GM19463 (cell line): ENCODE measurements around the gene CHD3.
"Not testable (repeated sequence)": the region's sequence is repeated elsewhere in the genome, so short reads cannot be mapped to it uniquely, and the experiment has no call there.

Experiments used
- ATAC-seq: cut with Tn5 transposase; IDR thresholded peaks from one replicate; pipeline ENCODE4 v1.9.1; 2021; ENCODE audit warnings: mild to moderate bottlenecking, moderate library complexity; ENCODE audit not compliant: unreplicated experiment

Gene CHD3

DNA sequence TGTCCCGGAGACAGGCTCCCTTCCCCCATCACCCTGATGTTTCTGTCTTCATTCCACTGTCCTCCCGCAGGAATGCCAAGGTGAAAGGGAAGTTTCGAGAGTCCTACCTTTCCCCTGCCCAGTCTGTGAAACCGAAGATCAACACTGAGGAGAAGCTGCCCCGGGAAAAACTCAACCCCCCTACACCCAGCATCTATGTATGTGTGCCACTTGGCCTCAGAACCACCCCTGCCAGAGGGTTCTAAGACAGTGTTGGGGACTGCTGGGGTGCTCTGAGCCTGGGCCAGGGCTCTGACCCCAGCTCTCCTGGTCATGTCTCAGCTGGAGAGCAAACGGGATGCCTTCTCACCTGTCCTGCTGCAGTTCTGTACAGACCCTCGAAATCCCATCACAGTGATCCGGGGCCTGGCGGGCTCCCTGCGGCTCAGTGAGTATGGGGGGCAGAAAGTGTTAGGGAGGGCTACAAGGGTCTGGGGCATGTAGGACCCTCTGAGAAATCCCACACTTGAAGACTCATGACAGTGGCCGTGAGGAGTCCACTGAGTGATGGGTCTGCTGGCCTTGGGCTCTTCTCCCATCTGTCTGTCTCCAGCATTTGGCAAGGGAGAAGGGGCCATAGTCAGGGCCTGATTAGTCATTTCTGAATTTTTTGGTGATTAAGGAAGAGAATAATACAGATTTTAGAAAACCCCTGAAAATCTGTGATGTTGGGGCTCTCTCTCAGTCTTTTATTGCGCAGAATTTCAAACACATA, 38.7 kb upstream of the CHD3 start:
- no peak for ATAC-seq

DNA sequence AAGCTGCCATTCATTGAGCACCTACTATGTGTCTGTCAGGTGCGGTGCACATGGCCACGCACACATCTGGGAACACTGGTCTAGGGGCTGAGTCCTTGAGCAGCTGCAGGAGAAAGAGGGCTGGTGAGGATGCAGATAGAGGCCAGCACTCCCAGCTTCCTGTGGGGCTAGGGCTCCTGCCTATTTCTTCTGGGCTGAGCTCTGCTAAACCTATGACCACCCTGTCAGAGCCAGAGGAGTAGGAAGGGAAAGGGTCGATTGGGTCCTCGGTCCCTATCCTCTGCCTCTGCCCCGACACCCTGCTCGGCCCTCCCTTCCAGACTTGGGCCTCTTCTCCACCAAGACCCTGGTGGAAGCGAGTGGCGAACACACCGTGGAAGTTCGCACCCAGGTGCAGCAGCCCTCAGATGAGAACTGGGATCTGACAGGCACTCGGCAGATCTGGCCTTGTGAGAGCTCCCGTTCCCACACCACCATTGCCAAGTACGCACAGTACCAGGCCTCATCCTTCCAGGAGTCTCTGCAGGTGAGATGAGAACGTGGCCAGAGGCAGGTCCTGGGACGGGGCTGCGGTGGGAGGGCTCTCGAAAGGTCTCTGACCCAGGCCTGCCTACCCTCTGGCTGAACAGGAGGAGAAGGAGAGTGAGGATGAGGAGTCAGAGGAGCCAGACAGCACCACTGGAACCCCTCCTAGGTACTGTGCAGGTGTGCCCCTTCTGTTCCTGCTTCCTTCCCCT, 37.7 kb upstream of the CHD3 start:
- ATAC-seq = no peak

GRCh38 chr17:7851438-7852261, 36.9 kb upstream of the CHD3 start:
- peak; percentile 94 for ATAC-seq

DNA sequence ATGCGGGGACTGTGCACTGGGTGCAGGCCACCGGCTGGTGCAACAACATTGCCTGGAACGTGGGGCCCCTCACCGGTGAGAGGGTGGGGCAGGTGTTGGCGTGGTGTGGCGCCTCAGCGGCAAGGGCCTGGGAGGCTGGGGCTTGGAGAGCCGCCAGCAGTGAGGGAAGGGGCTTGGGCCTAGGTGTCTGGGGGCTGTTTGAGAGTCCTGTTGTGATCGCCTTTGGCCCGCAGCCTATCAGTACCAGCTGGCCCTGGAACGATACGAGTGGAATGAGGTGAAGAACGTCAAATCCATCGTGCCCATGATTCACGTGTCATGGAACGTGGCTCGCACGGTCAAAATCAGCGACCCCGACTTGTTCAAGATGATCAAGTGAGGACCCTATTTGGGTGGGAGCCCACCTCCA, 36.3 kb upstream of the CHD3 start:
- ATAC-seq = no peak

GRCh38 chr17:7852919-7853690, 35.5 kb upstream of the CHD3 start:
- ATAC-seq = no peak

DNA sequence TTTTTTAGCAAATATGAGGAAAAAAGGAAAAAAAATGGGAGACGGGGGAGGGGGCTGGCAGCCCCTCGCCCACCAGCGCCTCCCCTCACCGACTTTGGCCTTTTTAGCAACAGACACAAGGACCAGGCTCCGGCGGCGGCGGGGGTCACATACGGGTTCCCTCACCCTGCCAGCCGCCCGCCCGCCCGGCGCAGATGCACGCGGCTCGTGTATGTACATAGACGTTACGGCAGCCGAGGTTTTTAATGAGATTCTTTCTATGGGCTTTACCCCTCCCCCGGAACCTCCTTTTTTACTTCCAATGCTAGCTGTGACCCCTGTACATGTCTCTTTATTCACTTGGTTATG, 34.9 kb upstream of the CHD3 start:
- ATAC-seq = no peak

GRCh38 chr17:7854078-7854777, 34.4 kb upstream of the CHD3 start:
- ATAC-seq = no peak

GRCh38 chr17:7854851-7855659, 33.5 kb upstream of the CHD3 start, which contains the start of gene TMEM88:
Gene TMEM88 (plus strand): TSS chr17:7855066. CDS start chr17:7855075, 9 bp downstream.
- ATAC-seq = no peak

GRCh38 chr17:7855660-7856010, 33.0 kb upstream of the CHD3 start:
- no peak for ATAC-seq

DNA sequence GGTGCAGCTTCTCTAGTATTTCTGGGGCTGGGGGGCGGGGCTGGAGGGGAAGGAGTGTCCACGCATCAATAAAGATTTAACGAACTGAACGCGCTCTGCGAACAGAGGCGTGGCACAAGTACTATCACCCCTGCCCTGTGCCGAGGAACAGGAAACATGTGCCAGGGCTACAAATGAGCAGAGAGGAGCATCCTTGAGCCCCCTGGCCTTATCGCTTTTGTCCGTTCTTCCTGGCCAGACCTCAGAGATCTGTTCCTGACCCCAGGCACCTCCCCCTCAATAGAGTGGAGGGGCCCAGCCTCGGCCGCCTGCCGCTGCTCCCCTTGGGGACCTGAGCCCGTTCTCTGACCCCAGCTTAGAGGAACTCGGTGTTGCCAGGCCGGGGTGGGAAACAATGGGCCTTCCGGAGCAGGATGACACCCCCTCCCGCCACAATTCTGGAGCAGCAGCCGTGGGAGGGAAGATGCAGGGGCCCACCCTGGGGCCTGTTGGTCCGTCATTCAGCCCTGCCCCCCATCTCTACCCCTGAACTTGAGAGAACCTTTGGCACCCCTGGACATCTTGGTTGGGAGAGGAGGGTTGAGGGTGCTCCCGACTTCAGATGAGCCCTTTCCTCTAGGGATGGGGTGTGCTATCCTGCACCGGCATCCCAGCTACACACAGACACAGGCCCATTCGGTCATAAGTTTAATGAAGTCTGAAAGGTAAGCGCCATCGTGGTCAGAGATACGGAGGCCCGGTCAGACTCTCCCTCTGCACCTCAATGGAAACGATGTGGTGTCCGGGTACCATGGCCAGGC, 32.4 kb upstream of the CHD3 start:
- ATAC-seq = no peak

- peak; percentile 81 for ATAC-seq
These were observed 31.5 kb upstream of the CHD3 start, which contains the start of gene NAA38 for GRCh38 chr17:7856811-7857712. Gene NAA38 (minus strand): TSS chr17:7857559. CDS start chr17:7857463, 96 bp downstream.

DNA sequence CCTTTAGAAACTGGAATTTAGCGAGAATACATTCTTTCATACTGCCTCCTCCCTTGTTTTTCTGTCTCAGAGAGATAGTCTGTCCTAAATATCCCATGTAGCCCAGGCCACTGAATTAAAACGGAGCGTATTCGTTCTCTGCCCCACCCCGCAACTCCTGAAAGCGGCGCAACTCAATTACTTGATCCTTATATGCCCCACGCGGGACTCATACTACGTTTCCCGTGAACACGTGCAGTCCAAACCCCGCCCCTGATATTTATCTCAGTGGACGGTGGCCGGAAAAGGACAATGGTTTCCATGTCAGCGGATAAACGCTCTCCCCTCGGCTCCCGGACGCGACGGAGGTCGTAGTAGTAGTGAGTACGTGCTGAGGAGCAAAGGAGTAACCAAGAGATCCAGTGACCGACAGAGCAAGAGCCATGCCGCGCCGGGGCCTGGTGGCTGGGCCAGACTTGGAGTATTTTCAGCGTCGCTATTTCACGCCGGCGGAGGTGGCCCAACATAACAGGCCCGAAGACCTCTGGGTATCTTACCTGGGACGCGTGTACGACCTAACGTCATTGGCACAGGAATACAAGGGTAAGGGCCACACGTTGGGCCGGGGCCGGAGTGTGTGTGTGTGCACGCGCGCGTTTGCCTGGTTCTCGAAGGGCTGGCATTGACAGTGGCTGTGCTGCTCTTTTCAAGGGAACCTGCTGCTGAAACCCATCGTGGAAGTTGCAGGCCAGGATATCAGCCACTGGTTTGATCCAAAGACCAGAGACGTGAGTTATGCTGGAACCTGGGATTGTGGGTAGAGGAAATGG, 30.7 kb upstream of the CHD3 start, which contains the start of gene CYB5D1:
Gene CYB5D1, plus strand, starts transcription at position 291 of the 809 bp plus-strand sequence. Its CDS starts 132 bp downstream, at position 423.
- ATAC-seq = peak; percentile 35

GRCh38 chr17:7858522-7858810, 30.1 kb upstream of the CHD3 start:
- no peak for ATAC-seq

DNA sequence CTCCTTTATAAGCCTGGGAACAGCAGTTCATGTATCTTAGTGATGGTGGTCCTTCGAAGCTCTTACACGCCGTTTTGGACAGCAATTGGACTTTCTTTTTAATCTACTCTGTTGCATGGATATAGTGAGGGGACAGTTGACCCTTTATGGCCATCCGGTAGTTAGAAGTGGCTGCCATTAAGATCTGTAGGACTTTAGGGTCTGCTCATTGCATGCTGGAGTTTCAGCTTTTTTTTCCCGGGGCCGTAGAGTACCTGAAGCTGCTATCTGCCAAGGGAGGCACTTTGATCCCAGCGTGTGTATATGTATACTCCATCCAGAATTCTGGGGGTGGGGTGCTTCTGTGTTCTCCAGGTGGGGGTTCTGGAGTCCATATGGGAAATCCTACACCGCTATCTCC, 29.6 kb upstream of the CHD3 start:
- ATAC-seq = no peak

GRCh38 chr17:7862692-7863437, 25.7 kb upstream of the CHD3 start:
- ATAC-seq = no peak

GRCh38 chr17:7864384-7864783, 24.2 kb upstream of the CHD3 start:
- ATAC-seq = not testable (repeated sequence)
